H1 (cell line): ENCODE results near the gene CSDE1. TPM values are rescaled to one million over a fixed set of nuclear protein-coding genes. Genes with fewer than 3 reads are reported as not detected.

Source experiments
- CTCF ChIA-PET: fragments of 300-600 bp; sonication (Branson Sonifier 250); formaldehyde crosslinking; loops from one replicate; lab custom pipeline; 2021; ENCODE audit not compliant: partially characterized antibody; lab: Charles Lee
- POLR2A ChIA-PET: fragments of 300-600 bp; sonication (Branson Sonifier 250); formaldehyde crosslinking; loops from one replicate; lab custom pipeline; 2021; ENCODE audit warnings: inconsistent platforms; ENCODE audit not compliant: partially characterized antibody; lab: Charles Lee
- DNase-seq, 2 experiments: peaks; one replicate each; pipeline versions ENCODE4 v3.0.0 to v3.0.0-alpha.2; 2010 to 2022; ENCODE audit warnings: low spot score in 2 of 2, low read depth in 1 of 2, mixed read lengths in 1 of 2
- FAIRE-seq: peaks from 2 replicates; lab custom pipeline; 2011; peaks lifted over from hg19 to GRCh38; lab: Jason Lieb, UNC
- H2AFZ ChIP-seq: 2 replicates; pipeline ENCODE4 v1.8.1; 2012; ENCODE audit warnings: low read length, inconsistent platforms
- H2AK5ac ChIP-seq: 2 replicates; pipeline ENCODE4 v1.6.1; 2013; ENCODE audit warnings: low read depth, low read length
- H2BK120ac ChIP-seq: replicated peaks from 2 replicates; pipeline ENCODE3; 2013; ENCODE audit warnings: low read depth, low read length, inconsistent platforms
- H2BK12ac ChIP-seq: 2 replicates; pipeline ENCODE4 v1.6.1; 2013; ENCODE audit warnings: low read depth, low read length
- H2BK15ac ChIP-seq: 2 replicates; pipeline ENCODE4 v1.6.1; 2013; ENCODE audit warnings: low read length
- H2BK20ac ChIP-seq: 2 replicates; pipeline ENCODE4 v1.6.1; 2013; ENCODE audit warnings: low read length
- H2BK5ac ChIP-seq: 2 replicates; pipeline ENCODE4 v1.6.1; 2013; ENCODE audit warnings: low read depth, low read length
- H3K14ac ChIP-seq: 2 replicates; pipeline ENCODE4 v1.6.1; 2013; ENCODE audit warnings: inconsistent platforms; ENCODE audit not compliant: insufficient read length
- H3K18ac ChIP-seq: 2 replicates; pipeline ENCODE4 v1.6.1; 2013; ENCODE audit warnings: low read length; ENCODE audit errors: extremely low read depth
- H3K23ac ChIP-seq: 2 replicates; pipeline ENCODE4 v1.6.1; 2013; ENCODE audit warnings: inconsistent platforms; ENCODE audit not compliant: insufficient read length
- H3K23me2 ChIP-seq: 2 replicates; pipeline ENCODE4 v1.6.1; 2013; ENCODE audit warnings: low read depth, low read length
- H3K27ac ChIP-seq: 2 replicates; pipeline ENCODE4 v1.6.1; 2011; ENCODE audit warnings: low read depth, low read length, inconsistent platforms
- H3K27me3 ChIP-seq, 4 experiments: replicated peaks in 1 of 4; 1 replicate in 1 of 4; 2 replicates in 3 of 4; pipeline versions ENCODE4 v1.6.1 to v1.8.1; 2011 to 2013; ENCODE audit warnings: low read length in 3 of 4, mild to moderate bottlenecking in 3 of 4, inconsistent platforms in 2 of 4, mixed read lengths in 2 of 4, moderate library complexity in 1 of 4; ENCODE audit not compliant: control insufficient read depth in 3 of 4, insufficient read depth in 3 of 4; ENCODE audit errors: extremely low read depth in 1 of 4
- H3K36me3 ChIP-seq, 4 experiments: 2 replicates each; pipeline versions ENCODE4 v1.6.1 to v1.8.1; 2011 to 2013; ENCODE audit warnings: mild to moderate bottlenecking in 4 of 4, low read length in 3 of 4, moderate library complexity in 2 of 4, control low read depth in 1 of 4, inconsistent platforms in 1 of 4; ENCODE audit not compliant: insufficient read depth in 4 of 4, control insufficient read depth in 2 of 4
- H3K4ac ChIP-seq: replicated peaks from 2 replicates; pipeline ENCODE3; 2013; ENCODE audit warnings: low read length, low read depth, mixed read lengths, inconsistent platforms; ENCODE audit not compliant: insufficient read length
- H3K4me1 ChIP-seq, 4 experiments: replicated peaks in 1 of 4; 1 replicate in 1 of 4; 2 replicates in 3 of 4; pipeline versions ENCODE4 v1.6.1 to v1.8.1; 2011 to 2013; ENCODE audit warnings: low read length in 3 of 4, inconsistent platforms in 2 of 4, mixed read lengths in 1 of 4; ENCODE audit not compliant: insufficient read depth in 4 of 4, control insufficient read depth in 3 of 4
- H3K4me2 ChIP-seq, 2 experiments: 2 replicates each; pipeline versions ENCODE4 v1.6.1 to v1.8.1; 2011 to 2013; ENCODE audit warnings: low read depth in 2 of 2, low read length in 2 of 2, control low read depth in 1 of 2, inconsistent platforms in 1 of 2, mild to moderate bottlenecking in 1 of 2; ENCODE audit not compliant: insufficient read depth in 1 of 2
- H3K4me3 ChIP-seq, 4 experiments: fragments of 200-600, 300-600 bp in 1 of 4; sonication (generic), shearing (Covaris generic), sonication (Bioruptor Twin) in 1 of 4; 2 replicates each; pipeline versions ENCODE4 v1.5.1 to v1.8.1; 2011 to 2016; ENCODE audit warnings: low read length in 4 of 4, low read depth in 3 of 4, control low read depth in 2 of 4, inconsistent platforms in 2 of 4, mild to moderate bottlenecking in 2 of 4, mixed read lengths in 1 of 4, moderate library complexity in 1 of 4; ENCODE audit not compliant: insufficient read depth in 2 of 4; ENCODE audit errors: extremely low read depth in 1 of 4
- H3K56ac ChIP-seq: replicated peaks from 2 replicates; pipeline ENCODE3; 2013; ENCODE audit warnings: low read depth, mild to moderate bottlenecking, mixed read lengths, low read length, inconsistent platforms; ENCODE audit not compliant: insufficient read length
- H3K79me1 ChIP-seq: 2 replicates; pipeline ENCODE4 v1.6.1; 2013; ENCODE audit warnings: low read depth, low read length, control low read depth
- H3K79me2 ChIP-seq, 2 experiments: 2 replicates each; pipeline versions ENCODE4 v1.6.1 to v1.8.1; 2012 to 2013; ENCODE audit warnings: low read length in 2 of 2, mild to moderate bottlenecking in 2 of 2, inconsistent platforms in 1 of 2; ENCODE audit not compliant: insufficient read depth in 2 of 2, control insufficient read depth in 1 of 2
- H3K9ac ChIP-seq, 4 experiments: replicated peaks in 1 of 4; 1 replicate in 1 of 4; 2 replicates in 3 of 4; pipeline versions ENCODE4 v1.6.1 to v1.8.1; 2011 to 2013; ENCODE audit warnings: low read depth in 3 of 4, low read length in 3 of 4, control low read depth in 2 of 4, mild to moderate bottlenecking in 2 of 4, moderate library complexity in 2 of 4, inconsistent platforms in 1 of 4; ENCODE audit errors: extremely low read depth in 1 of 4
- H3K9me3 ChIP-seq, 2 experiments: 2 replicates each; pipeline versions ENCODE4 v1.6.1 to v1.8.1; 2012 to 2013; ENCODE audit warnings: mild to moderate bottlenecking in 2 of 2, moderate library complexity in 2 of 2, control low read depth in 1 of 2, inconsistent platforms in 1 of 2, low read depth in 1 of 2, low read length in 1 of 2, mixed read lengths in 1 of 2; ENCODE audit not compliant: insufficient read depth in 2 of 2
- H4K20me1 ChIP-seq, 2 experiments: replicated peaks in 1 of 2; 2 replicates each; pipeline versions ENCODE3 to v1.8.1; 2011 to 2013; ENCODE audit warnings: inconsistent platforms in 2 of 2, low read length in 2 of 2, mild to moderate bottlenecking in 1 of 2; ENCODE audit not compliant: insufficient read depth in 2 of 2, control insufficient read depth in 1 of 2
- H4K5ac ChIP-seq: 2 replicates; pipeline ENCODE4 v1.6.1; 2013; ENCODE audit warnings: low read length, low read depth, mixed read lengths, inconsistent platforms; ENCODE audit not compliant: insufficient read length
- H4K8ac ChIP-seq: 2 replicates; pipeline ENCODE4 v1.8.0; 2013; ENCODE audit warnings: mild to moderate bottlenecking, moderate library complexity, low read length, inconsistent platforms; ENCODE audit not compliant: insufficient read depth; ENCODE audit errors: extremely low read depth
- H4K91ac ChIP-seq: replicated peaks from 2 replicates; pipeline ENCODE3; 2013; ENCODE audit warnings: low read length, mixed read lengths, inconsistent platforms; ENCODE audit not compliant: insufficient read length
- BACH1 ChIP-seq: IDR thresholded peaks from 2 replicates; pipeline ENCODE4 v1.6.1; 2012; ENCODE audit warnings: low read length, improper control_type of control experiment
- CBX5 ChIP-seq: fragments of 300-800, 300-1000 bp; sonication (generic); IDR thresholded peaks from 2 replicates; pipeline ENCODE4 v1.7.1; 2016; ENCODE audit warnings: antibody characterized with exemption, low read length, low read depth
- CREB1 ChIP-seq: IDR thresholded peaks from 2 replicates; pipeline ENCODE4 v1.6.1; 2012; ENCODE audit warnings: inconsistent platforms
- EP300 ChIP-seq, 2 experiments: IDR thresholded peaks; 1 replicate in 1 of 2; 2 replicates in 1 of 2; pipeline ENCODE4 v1.6.1; 2011 to 2012; ENCODE audit warnings: low read depth in 2 of 2, low read length in 2 of 2, mild to moderate bottlenecking in 2 of 2, borderline replicate concordance in 1 of 2, inconsistent platforms in 1 of 2, moderate library complexity in 1 of 2
- EZH2 ChIP-seq: fragments of 200-600 bp; sonication (generic); IDR thresholded peaks from 2 replicates; pipeline ENCODE4 v1.7.1; 2012; ENCODE audit warnings: low read depth, mild to moderate bottlenecking, moderate library complexity, low read length, inconsistent platforms; ENCODE audit not compliant: severe bottlenecking
- KDM4A ChIP-seq: IDR thresholded peaks from one replicate; pipeline ENCODE4 v1.7.1; 2012; ENCODE audit warnings: low read depth, mild to moderate bottlenecking, moderate library complexity, low read length, inconsistent platforms; ENCODE audit not compliant: severe bottlenecking
- NRF1 ChIP-seq: IDR thresholded peaks from 2 replicates; pipeline ENCODE4 v1.6.1; 2011; ENCODE audit warnings: mild to moderate bottlenecking, low read depth, low read length, improper control_type of control experiment
- SIN3A ChIP-seq, 2 experiments: IDR thresholded peaks in 1 of 2; conservative IDR thresholded peaks in 1 of 2; 2 replicates each; pipeline ENCODE4 v1.6.1; 2011 to 2012; ENCODE audit warnings: low read length in 2 of 2, improper control_type of control experiment in 1 of 2, low read depth in 1 of 2, mild to moderate bottlenecking in 1 of 2
- SIRT6 ChIP-seq: IDR thresholded peaks from one replicate; pipeline ENCODE4 v1.7.1; 2012; ENCODE audit warnings: low read length, inconsistent platforms
- SUZ12 ChIP-seq: fragments of 200-600 bp; sonication (generic); IDR thresholded peaks from 2 replicates; pipeline ENCODE4 v1.6.1; 2012; ENCODE audit warnings: mild to moderate bottlenecking, inconsistent platforms, low read length, moderate library complexity, mixed read lengths
- TAF1 ChIP-seq: IDR thresholded peaks from 2 replicates; pipeline ENCODE4 v1.6.1; 2011; ENCODE audit warnings: mild to moderate bottlenecking, low read depth, low read length
- TCF12 ChIP-seq: IDR thresholded peaks from 2 replicates; pipeline ENCODE4 v1.6.1; 2011; ENCODE audit warnings: low read depth, mild to moderate bottlenecking, low read length
- WGBS, 2 experiments: shearing (Covaris generic) in 1 of 2; methylation state at CpG; one replicate each; pipeline versions ENCODE4 v1.1.6 to v1.1.7; 2013 to 2015; ENCODE audit warnings: low lambda C conversion rate in 2 of 2, mixed read lengths in 2 of 2, inconsistent platforms in 1 of 2, low coverage in 1 of 2, missing lambda C conversion rate in 1 of 2; ENCODE audit not compliant: insufficient replicate concordance in 2 of 2, insufficient coverage in 1 of 2, insufficient read length in 1 of 2; ENCODE audit errors: extremely low coverage in 1 of 2, missing lambda C conversion rate in 1 of 2; 5-methylcytosine and 5-hydroxymethylcytosine counted together
- polyA plus RNA-seq, 7 experiments: library from polyadenylated mRNA; depleted of rRNA in 3 of 7; stranded (reverse) in 5 of 7; unstranded in 2 of 7; fragments of >200 nt in 5 of 7; fragments of 200-250 nt in 2 of 7; gene quantifications; 1 replicate in 5 of 7; 2 replicates in 1 of 7; 4 replicates in 1 of 7; pipeline versions ENCODE4 v1.2.1 to v1.2.3, GENCODE V29; 2011 to 2013; ENCODE audit warnings: missing spikeins in 2 of 7, mixed read lengths in 2 of 7
- total RNA-seq: library from RNA; stranded (reverse); fragmentation: NEBNext Ultra II Directional; extraction: Animal tissue kit (Norgen Biotek cat#: 25700); gene quantifications from 2 replicates; pipeline ENCODE4 v1.2.1, GENCODE V29; 2021

The CSDE1 gene
- total and polyA plus RNA-seq, 2 of the 8 experiments (the other 6 are each of a cell fraction or from before 2014, with no cell fraction given), result 149 to 635 TPM

- peaks cover 0 to 12% of the 10 kb centered on the region in 2 experiments; a peak in 1 of 4 replicates for H3K9me3 ChIP-seq
- no peak overlapping the region for H2BK15ac ChIP-seq
- no peak overlapping the region for H4K8ac ChIP-seq
- FAIRE-seq, result no peak
- H3K79me1 ChIP-seq, result no peaks in the 10 kb centered on the region
- no peak overlapping the region for H2BK120ac ChIP-seq
- no peak overlapping the region for H3K27ac ChIP-seq
- H3K23me2 ChIP-seq, result no peaks in the 10 kb centered on the region
- TF ChIP-seq TAF1 (no peak), CBX5 (no peak), SUZ12 (no peak), KDM4A (no peak), NRF1 (no peak), SIN3A (conservative IDR thresholded peaks at IDR 0.05 in 1 of 2, IDR thresholded peaks at IDR 0.05 in 1 of 2; ENCODE audit: low read depth in 1 of 2, low read length in 2 of 2) (no peak), EP300 (IDR thresholded peaks at IDR 0.05; ENCODE audit: borderline replicate concordance in 1 of 2, low read depth in 2 of 2, low read length in 2 of 2) (no peak), SIRT6 (no peak), EZH2 (no peak), TCF12 (no peak), BACH1 (no peak), CREB1 (no peak)
- TF ChIP-seq, all 59 proteins: peak for 0
- no peaks in the 10 kb centered on the region for H3K36me3 ChIP-seq
- H2BK20ac ChIP-seq, result no peak overlapping the region
- H2BK5ac ChIP-seq, result no peak overlapping the region
- H3K4me3 ChIP-seq, result no peak overlapping the region
- H3K23ac ChIP-seq, result no peak overlapping the region
- DNase-seq, result no peak
- H4K5ac ChIP-seq, result no peak overlapping the region
- no peak overlapping the region for H3K14ac ChIP-seq
- no peak overlapping the region for H3K9ac ChIP-seq
- ChIA-PET CTCF (no interaction called here), POLR2A (no interaction called here)
- H2BK12ac ChIP-seq, result no peak overlapping the region
- H4K91ac ChIP-seq, result no peak overlapping the region
- no peaks in the 10 kb centered on the region for H3K79me2 ChIP-seq
- H2AK5ac ChIP-seq, result no peak overlapping the region
- H3K18ac ChIP-seq, result no peak overlapping the region
- no peak overlapping the region for H3K4me2 ChIP-seq
- H3K4ac ChIP-seq, result no peak overlapping the region
- H2AFZ ChIP-seq, result no peak overlapping the region
- H3K4me1 ChIP-seq, result 0 out of 7 replicates have a peak, but pooled peaks cover 0 to 1% (median 0%) of the 10 kb centered on the region in 4 experiments
- 88% methylated on average over 2 of the region's 2 CpGs; no CpG with 5 or more reads in 1 of the 2 experiments for WGBS, 2 experiments
- no peak overlapping the region for H3K56ac ChIP-seq
- H4K20me1 ChIP-seq, result no peaks in the 10 kb centered on the region
- no peaks in the 10 kb centered on the region for H3K27me3 ChIP-seq
These were observed 36.3 kb upstream of the CSDE1 start for GRCh38 chr1:114794038-114794437.
